Hepatocyte (in vitro differentiated cells): ENCODE results near the gene BTG3. TPM values are rescaled to one million over a fixed set of nuclear protein-coding genes. Genes with fewer than 3 reads are reported as not detected.

Experiments
- DNase-seq: peaks from one replicate; pipeline ENCODE4 v3.0.0-alpha.2; 2016; ENCODE audit warnings: low spot score
- H2AFZ ChIP-seq: fragments of 200-600 bp; sonication (generic); 2 replicates; pipeline ENCODE4 v1.6.0; 2016; ENCODE audit warnings: antibody characterized with exemption, mild to moderate bottlenecking
- H3K27ac ChIP-seq: fragments of 200-600 bp; sonication (generic); 2 replicates; pipeline ENCODE4 v1.5.1; 2016; ENCODE audit warnings: mild to moderate bottlenecking
- H3K27me3 ChIP-seq: fragments of 200-600 bp; sonication (generic); 2 replicates; pipeline ENCODE4 v1.6.1; 2016
- H3K36me3 ChIP-seq: fragments of 200-600 bp; sonication (generic); replicated peaks from 2 replicates; pipeline ENCODE4 v1.5.1; 2016; ENCODE audit warnings: low read depth; ENCODE audit not compliant: insufficient read depth
- H3K4me1 ChIP-seq: fragments of 200-600 bp; sonication (generic); 2 replicates; pipeline ENCODE4 v1.5.1; 2016; ENCODE audit warnings: mild to moderate bottlenecking, moderate library complexity; ENCODE audit not compliant: insufficient read depth
- H3K4me2 ChIP-seq: fragments of 200-600 bp; sonication (generic); 2 replicates; pipeline ENCODE4 v1.6.0; 2016
- H3K4me3 ChIP-seq: fragments of 200-600 bp; sonication (generic); 2 replicates; pipeline ENCODE4 v1.5.1; 2016; ENCODE audit warnings: mild to moderate bottlenecking
- H3K79me2 ChIP-seq: fragments of 200-600 bp; sonication (generic); 2 replicates; pipeline ENCODE4 v1.6.0; 2017; ENCODE audit warnings: mild to moderate bottlenecking
- H3K9me2 ChIP-seq: fragments of 200-600 bp; sonication (generic); replicated peaks from 2 replicates; pipeline ENCODE4 v1.6.0; 2017; ENCODE audit warnings: mild to moderate bottlenecking; ENCODE audit not compliant: insufficient read depth
- H3K9me3 ChIP-seq: fragments of 200-600 bp; sonication (generic); 2 replicates; pipeline ENCODE4 v1.5.1; 2016; ENCODE audit warnings: low read depth, mild to moderate bottlenecking
- H4K20me1 ChIP-seq: fragments of 200-600 bp; sonication (generic); 2 replicates; pipeline ENCODE4 v1.6.0; 2016; ENCODE audit warnings: mild to moderate bottlenecking; ENCODE audit not compliant: insufficient read depth, poor library complexity, severe bottlenecking
- CTCF ChIP-seq: fragments of 200-600 bp; sonication (generic); IDR thresholded peaks from 2 replicates; pipeline ENCODE4 v1.5.1; 2016; ENCODE audit warnings: antibody characterized with exemption, mild to moderate bottlenecking; ENCODE audit not compliant: poor library complexity
- EZH2 ChIP-seq: fragments of 200-600 bp; sonication (generic); IDR thresholded peaks from 2 replicates; pipeline ENCODE4 v1.6.1; 2016; ENCODE audit warnings: antibody characterized with exemption, mild to moderate bottlenecking, borderline replicate concordance
- EZH2phosphoT487 ChIP-seq: fragments of 200-600 bp; sonication (generic); IDR thresholded peaks from one replicate; pipeline ENCODE4 v1.6.1; 2018; ENCODE audit warnings: antibody characterized with exemption, mild to moderate bottlenecking, low read depth, moderate library complexity; ENCODE audit not compliant: unreplicated experiment, severe bottlenecking
- WGBS: methylation state at CpG from one replicate; pipeline ENCODE4 v1.1.6; 2016; ENCODE audit warnings: low lambda C conversion rate; ENCODE audit errors: missing lambda C conversion rate; 5-methylcytosine and 5-hydroxymethylcytosine counted together
- polyA plus RNA-seq: library from polyadenylated mRNA; unstranded; fragments of >200 nt; fragmentation: Nextera tagmentation; extraction: Ambion mirVana; gene quantifications from 2 replicates; pipeline ENCODE4 v1.2.1, GENCODE V29; 2016
- total RNA-seq: library from RNA; depleted of rRNA; stranded (reverse); fragments of >200 nt; gene quantifications from 2 replicates; pipeline ENCODE4 v1.2.3, GENCODE V29; 2014

BTG3 gene
- total and polyA plus RNA-seq, 2 experiments from 2014 or later: 50.7 to 57.0 TPM

DNA sequence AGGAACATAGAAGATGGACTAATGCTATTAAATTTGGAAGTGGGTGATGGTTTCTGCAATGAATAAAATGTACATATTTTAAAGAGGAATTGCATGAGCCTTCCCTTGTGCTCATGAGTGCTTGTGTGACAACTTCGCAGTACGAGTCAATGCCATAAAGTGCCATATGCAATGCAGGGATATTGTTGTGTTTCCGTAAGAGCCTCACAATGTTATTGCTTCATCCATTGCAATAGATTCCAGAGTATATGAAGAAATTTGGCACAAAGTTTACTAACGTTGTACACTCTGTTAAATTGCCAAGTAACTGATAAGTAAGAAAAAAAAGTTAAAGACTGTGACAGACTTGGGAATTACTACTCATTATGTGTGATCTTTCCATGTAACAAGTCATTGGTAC, 22.3 kb downstream of the BTG3 start:
- no peaks in the 10 kb centered on the region for H3K9me2 ChIP-seq
- H3K27ac ChIP-seq: no peak overlapping the region
- no peaks in the 10 kb centered on the region for H3K36me3 ChIP-seq
- no peaks in the 10 kb centered on the region for H3K4me1 ChIP-seq
- no peak overlapping the region for H3K4me3 ChIP-seq
- H3K79me2 ChIP-seq: peaks cover 12% of the 10 kb centered on the region
- H4K20me1 ChIP-seq: no peaks in the 10 kb centered on the region
- H3K27me3 ChIP-seq: no peaks in the 10 kb centered on the region
- DNase-seq: no peak
- WGBS: 85% methylated on average over 4 of the region's 4 CpGs
- TF ChIP-seq EZH2phosphoT487: no peak
- no peak for TF ChIP-seq CTCF
- TF ChIP-seq EZH2: no peak
- H2AFZ ChIP-seq: no peak overlapping the region
- no peaks in the 10 kb centered on the region for H3K9me3 ChIP-seq
- no peak overlapping the region for H3K4me2 ChIP-seq

- Histone ChIP-seq H3K9me2 (no peaks in the 10 kb centered on the region), H3K79me2 (peaks cover 10% of the 10 kb centered on the region), H3K4me2 (no peak overlapping the region), H3K27me3 (no peaks in the 10 kb centered on the region), H3K4me1 (no peaks in the 10 kb centered on the region), H3K9me3 (no peaks in the 10 kb centered on the region), H3K36me3 (no peaks in the 10 kb centered on the region), H3K27ac (no peak overlapping the region), H4K20me1 (no peaks in the 10 kb centered on the region), H3K4me3 (no peak overlapping the region), H2AFZ (no peak overlapping the region)
- 36% methylated on average over 3 of the region's 3 CpGs for WGBS
- peak; percentile 53 for DNase-seq
- TF ChIP-seq EZH2: no peak
- TF ChIP-seq EZH2phosphoT487: no peak
- TF ChIP-seq CTCF: peak; percentile 70
These were observed 26.7 kb downstream of the BTG3 start for GRCh38 chr21:17585875-17586450.

- Histone ChIP-seq H3K4me3 (no peak overlapping the region), H2AFZ (no peak overlapping the region), H3K36me3 (no peaks in the 10 kb centered on the region), H3K4me2 (no peak overlapping the region), H3K9me3 (no peaks in the 10 kb centered on the region), H3K79me2 (no peaks in the 10 kb centered on the region), H3K9me2 (no peaks in the 10 kb centered on the region), H3K27ac (no peak overlapping the region), H3K4me1 (no peaks in the 10 kb centered on the region), H3K27me3 (no peaks in the 10 kb centered on the region), H4K20me1 (no peaks in the 10 kb centered on the region)
- no peak for TF ChIP-seq CTCF
- no peak for TF ChIP-seq EZH2
- TF ChIP-seq EZH2phosphoT487: no peak
- no peak for DNase-seq
- 89% methylated on average over 3 of the region's 3 CpGs for WGBS
These were observed 28.8 kb downstream of the BTG3 start for GRCh38 chr21:17583898-17584297.
